ENCODE data around the gene COL13A1.

The COL13A1 gene

GRCh38 chr10:69792341-69792740, 9.4 kb upstream of the COL13A1 start:
- no peak for DNase-seq

- DNase-seq, result no peak
Measured at GRCh38 chr10:69794673-69795072, 7.0 kb upstream of the COL13A1 start.

GRCh38 chr10:69795242-69795934, 6.3 kb upstream of the COL13A1 start:
- DNase-seq, result no peak

- no peak for DNase-seq
Measured at GRCh38 chr10:69797959-69798358, 3.7 kb upstream of the COL13A1 start.

GRCh38 chr10:69800109-69800508, 1.6 kb upstream of the COL13A1 start:
- peak; percentile 61 for DNase-seq

GRCh38 chr10:69800665-69801064, 1.0 kb upstream of the COL13A1 start:
- no peak for DNase-seq

- DNase-seq, result peak; percentile 49
Measured at GRCh38 chr10:69801094-69801433, 642 bp upstream of the COL13A1 start.

- peak; percentile 44 for DNase-seq
Measured at GRCh38 chr10:69802424-69803161, 887 bp downstream of the COL13A1 start.

- DNase-seq, result no peak
Measured at GRCh38 chr10:69803809-69804208, 2.1 kb downstream of the COL13A1 start.

- no peak for DNase-seq
Measured at GRCh38 chr10:69804775-69805174, 3.1 kb downstream of the COL13A1 start.

- peak; percentile 81 for DNase-seq
Measured at GRCh38 chr10:69807122-69807521, 5.4 kb downstream of the COL13A1 start.

- DNase-seq, result peak; percentile 42
Measured at GRCh38 chr10:69807696-69808095, 6.0 kb downstream of the COL13A1 start.

GRCh38 chr10:69809318-69809717, 7.6 kb downstream of the COL13A1 start:
- DNase-seq, result no peak

GRCh38 chr10:69810097-69810496, 8.4 kb downstream of the COL13A1 start:
- no peak for DNase-seq

GRCh38 chr10:69810675-69811397, 9.1 kb downstream of the COL13A1 start:
- DNase-seq, result no peak

- no peak for DNase-seq
Measured at GRCh38 chr10:69813632-69814031, 11.9 kb downstream of the COL13A1 start.

GRCh38 chr10:69814251-69814650, 12.5 kb downstream of the COL13A1 start:
- DNase-seq, result no peak

GRCh38 chr10:69815104-69815503, 13.4 kb downstream of the COL13A1 start:
- DNase-seq, result no peak

- no peak for DNase-seq
Measured at GRCh38 chr10:69816521-69816920, 14.8 kb downstream of the COL13A1 start.

GRCh38 chr10:69817078-69817581, 15.4 kb downstream of the COL13A1 start:
- DNase-seq, result no peak

- no peak for DNase-seq
Measured at GRCh38 chr10:69818676-69819239, 17.1 kb downstream of the COL13A1 start.

GRCh38 chr10:69819716-69820506, 18.2 kb downstream of the COL13A1 start:
- DNase-seq, result peak; percentile 56

All from fibroblast of skin of abdomen (primary cell).